ENCODE results near the gene LRRC8D. TPM values are rescaled to one million over a fixed set of nuclear protein-coding genes. Genes with fewer than 3 reads are reported as not detected.

LRRC8D gene
- total and polyA plus RNA-seq, 9 of the 15 experiments (the other 6 are each of a cell fraction or from before 2014, with no cell fraction given): 3.4 to 53.9 (median 15.9) TPM

DNA sequence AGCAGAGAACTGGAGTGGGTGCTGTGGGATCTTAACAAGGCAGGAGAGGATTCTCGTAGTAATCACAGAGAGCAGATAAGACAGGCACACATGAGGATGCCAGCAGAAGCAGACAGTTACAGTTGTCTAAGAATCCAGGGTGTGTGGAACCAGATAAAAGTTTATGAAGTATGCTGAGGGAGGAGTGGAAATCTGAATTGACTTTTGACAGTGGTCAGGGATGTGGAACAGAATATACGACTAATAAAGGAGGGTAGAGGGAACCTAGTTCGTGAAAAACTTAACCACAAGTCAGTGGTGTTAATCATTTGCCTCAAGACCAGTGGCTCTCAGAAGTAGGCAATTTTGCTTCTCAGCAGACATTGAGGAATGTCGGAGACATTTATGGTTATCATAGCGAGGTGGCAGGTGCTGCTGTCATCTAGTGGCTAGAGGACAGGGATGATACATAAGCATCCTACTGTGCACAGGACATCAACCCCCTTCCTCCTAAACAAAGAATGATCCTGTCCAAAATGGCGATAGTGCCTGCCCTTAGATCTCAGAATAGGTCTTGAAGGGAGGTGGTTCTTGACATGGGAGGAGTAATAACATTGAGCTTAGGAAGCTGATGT, 3.0 kb downstream of the LRRC8D start (continued):
- TF ChIP-seq TRIM28 (IDR thresholded peaks at IDR 0.05) (no peak), ZNF354B (CRISPR knock-in tag; IDR thresholded peaks at IDR 0.05) (no peak), LCOR (CRISPR knock-in tag; IDR thresholded peaks at IDR 0.05) (peak; percentile 37; the same call in 1 of the 2 replicates), BCOR (IDR thresholded peaks at IDR 0.05) (peak; percentile 75; the same call in 1 of the 2 replicates)

DNA sequence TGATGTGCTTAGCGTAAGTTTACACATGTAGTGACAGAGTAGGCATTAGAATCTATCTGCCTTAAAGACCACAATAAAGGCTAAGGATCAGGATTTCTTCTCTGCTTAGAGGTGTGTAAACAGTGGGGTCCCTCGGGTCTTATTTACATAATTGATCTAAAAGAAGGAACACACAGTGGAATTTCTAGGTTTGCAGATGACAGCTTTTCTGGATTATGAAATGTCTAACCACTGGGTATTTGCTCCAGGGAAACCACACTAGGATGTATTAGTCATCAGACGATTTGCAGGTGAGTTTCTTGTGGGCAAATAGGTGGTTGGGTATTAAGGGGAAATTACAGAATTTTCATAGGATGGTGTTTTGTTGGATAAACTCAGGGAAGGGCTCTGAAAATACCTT, 5.8 kb downstream of the LRRC8D start:
- CTCF ChIA-PET (ENCODE audit: low intra/inter-chr PET ratio): no interaction called here
- in situ Hi-C loops (cut with MboI): no loop called here
- no peak for FAIRE-seq
- Histone ChIP-seq H3K4me2 (ENCODE audit: insufficient read depth, low read length) (no peak overlapping the region), H3K9me3 (replicated peaks; ENCODE audit: control insufficient read depth, insufficient read depth, low read depth, low read length) (0 out of 2 replicates have a peak, but pooled peaks cover 6% of the 10 kb centered on the region), H3K27ac (ENCODE audit: extremely low read depth, low read depth, low read length) (no peak overlapping the region), H3K36me3 (ENCODE audit: control insufficient read depth, insufficient read depth, low read length) (peaks cover 38% of the 10 kb centered on the region), H3K9ac (ENCODE audit: insufficient read depth in 1 of 2, low read depth in 2 of 2, low read length in 2 of 2) (no peak overlapping the region), H3K4me1 (replicated peaks in 1 of 2; ENCODE audit: control insufficient read depth in 2 of 2, insufficient read depth in 2 of 2, low read length in 2 of 2) (peaks cover 8 to 25% of the 10 kb centered on the region in 2 experiments; a peak in 4 of 5 replicates), H3K4me3 (no peak overlapping the region), H4K20me1 (replicated peaks; ENCODE audit: control insufficient read depth, insufficient read depth, low read length) (no peaks in the 10 kb centered on the region; the same call in 1 of the 2 replicates), H2AFZ (ENCODE audit: low read depth, low read length) (no peak overlapping the region), H3K27me3 (ENCODE audit: control insufficient read depth in 2 of 2, insufficient read depth in 2 of 2, low read length in 2 of 2) (no peaks in the 10 kb centered on the region), H3K79me2 (ENCODE audit: control insufficient read depth, insufficient read depth, low read length) (peaks cover 84% of the 10 kb centered on the region), H3K9me1 (ENCODE audit: control insufficient read depth, insufficient read depth, low read length) (no peaks in the 10 kb centered on the region)
- DNase-seq (ENCODE audit: extremely low read depth in 1 of 4, low spot score in 3 of 4): no peak
- TF ChIP-seq, protein P1, sequence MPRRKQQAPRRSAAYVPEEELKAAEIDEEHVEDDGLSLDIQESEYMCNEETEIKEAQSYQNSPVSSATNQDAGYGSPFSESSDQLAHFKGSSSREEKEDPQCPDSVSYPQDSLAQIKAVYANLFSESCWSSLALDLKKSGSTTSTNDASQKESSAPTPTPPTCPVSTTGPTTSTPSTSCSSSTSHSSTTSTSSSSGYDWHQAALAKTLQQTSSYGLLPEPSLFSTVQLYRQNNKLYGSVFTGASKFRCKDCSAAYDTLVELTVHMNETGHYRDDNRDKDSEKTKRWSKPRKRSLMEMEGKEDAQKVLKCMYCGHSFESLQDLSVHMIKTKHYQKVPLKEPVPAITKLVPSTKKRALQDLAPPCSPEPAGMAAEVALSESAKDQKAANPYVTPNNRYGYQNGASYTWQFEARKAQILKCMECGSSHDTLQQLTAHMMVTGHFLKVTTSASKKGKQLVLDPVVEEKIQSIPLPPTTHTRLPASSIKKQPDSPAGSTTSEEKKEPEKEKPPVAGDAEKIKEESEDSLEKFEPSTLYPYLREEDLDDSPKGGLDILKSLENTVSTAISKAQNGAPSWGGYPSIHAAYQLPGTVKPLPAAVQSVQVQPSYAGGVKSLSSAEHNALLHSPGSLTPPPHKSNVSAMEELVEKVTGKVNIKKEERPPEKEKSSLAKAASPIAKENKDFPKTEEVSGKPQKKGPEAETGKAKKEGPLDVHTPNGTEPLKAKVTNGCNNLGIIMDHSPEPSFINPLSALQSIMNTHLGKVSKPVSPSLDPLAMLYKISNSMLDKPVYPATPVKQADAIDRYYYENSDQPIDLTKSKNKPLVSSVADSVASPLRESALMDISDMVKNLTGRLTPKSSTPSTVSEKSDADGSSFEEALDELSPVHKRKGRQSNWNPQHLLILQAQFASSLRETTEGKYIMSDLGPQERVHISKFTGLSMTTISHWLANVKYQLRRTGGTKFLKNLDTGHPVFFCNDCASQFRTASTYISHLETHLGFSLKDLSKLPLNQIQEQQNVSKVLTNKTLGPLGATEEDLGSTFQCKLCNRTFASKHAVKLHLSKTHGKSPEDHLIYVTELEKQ (CRISPR knock-in tag; IDR thresholded peaks at IDR 0.05): no peak
- TF ChIP-seq, protein P2, sequence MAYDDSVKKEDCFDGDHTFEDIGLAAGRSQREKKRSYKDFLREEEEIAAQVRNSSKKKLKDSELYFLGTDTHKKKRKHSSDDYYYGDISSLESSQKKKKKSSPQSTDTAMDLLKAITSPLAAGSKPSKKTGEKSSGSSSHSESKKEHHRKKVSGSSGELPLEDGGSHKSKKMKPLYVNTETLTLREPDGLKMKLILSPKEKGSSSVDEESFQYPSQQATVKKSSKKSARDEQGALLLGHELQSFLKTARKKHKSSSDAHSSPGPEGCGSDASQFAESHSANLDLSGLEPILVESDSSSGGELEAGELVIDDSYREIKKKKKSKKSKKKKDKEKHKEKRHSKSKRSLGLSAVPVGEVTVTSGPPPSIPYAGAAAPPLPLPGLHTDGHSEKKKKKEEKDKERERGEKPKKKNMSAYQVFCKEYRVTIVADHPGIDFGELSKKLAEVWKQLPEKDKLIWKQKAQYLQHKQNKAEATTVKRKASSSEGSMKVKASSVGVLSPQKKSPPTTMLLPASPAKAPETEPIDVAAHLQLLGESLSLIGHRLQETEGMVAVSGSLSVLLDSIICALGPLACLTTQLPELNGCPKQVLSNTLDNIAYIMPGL (CRISPR knock-in tag; IDR thresholded peaks at IDR 0.05): no peak
- TF ChIP-seq GABPB2 (CRISPR knock-in tag; conservative IDR thresholded peaks at IDR 0.05) (no peak), RBM22 (IDR thresholded peaks at IDR 0.05; ENCODE audit: low read depth, low read length, poor library complexity, severe bottlenecking) (no peak)
- POLR2A ChIA-PET: interaction anchor here (1.0 kb wide), 2 partner anchors 11 to 14 kb away, joined by 4 read pairs; no protein-coding TSS in a partner anchor
- BruUV-seq (replicated peaks): no TSS peak
- intact Hi-C loops (cut with micrococcal nuclease): no loop called here
- no peak for ATAC-seq
- WGBS (ENCODE audit: insufficient coverage, low coverage, missing lambda C conversion rate): 67% methylated on average over 3 of the region's 3 CpGs
